Upper lobe of left lung (tissue), 6 donors: ENCODE results near the gene LRGUK. TPM values are rescaled to one million over a fixed set of nuclear protein-coding genes. Genes with fewer than 3 reads are reported as not detected.
A peak's percentile ranks its signal among the peaks of the same experiment; 100 is the strongest.

Experiments
- ATAC-seq, 2 donors: fragments of 200-7000 bp; cut with Tn5 transposase; one replicate each; pipeline ENCODE4 v1.9.1; 2022; ENCODE audit warnings: mild to moderate bottlenecking in 2 of 2, moderate library complexity in 2 of 2; ENCODE audit not compliant: low FRiP score in 2 of 2
- DNase-seq, 2 donors: peaks; one replicate each; pipeline ENCODE4 v3.0.0-alpha.2; 2019 to 2020
- H3K27ac ChIP-seq, 4 donors: fragments of 200-600 bp; sonication (generic); one replicate each; pipeline ENCODE4 v1.5.1; 2016 to 2019
- H3K27me3 ChIP-seq, 4 donors: fragments of 200-600 bp; sonication (generic); one replicate each; pipeline ENCODE4 v1.5.1; 2017 to 2019
- H3K36me3 ChIP-seq, 4 donors: fragments of 200-600 bp; sonication (generic); one replicate each; pipeline ENCODE4 v1.5.1; 2016 to 2019
- H3K4me1 ChIP-seq, 4 donors: fragments of 200-600 bp; sonication (generic); one replicate each; pipeline ENCODE4 v1.5.1; 2018 to 2019
- H3K4me3 ChIP-seq, 4 donors: fragments of 200-600 bp; sonication (generic); one replicate each; pipeline ENCODE4 v1.5.1; 2017 to 2019; ENCODE audit warnings: mild to moderate bottlenecking in 2 of 4, moderate library complexity in 1 of 4
- H3K9me3 ChIP-seq, 4 donors: fragments of 200-600 bp; sonication (generic); one replicate each; pipeline ENCODE4 v1.5.1; 2018 to 2019
- CTCF ChIP-seq, 6 experiments: fragments of 450-650 bp in 4 of 6; fragments of 200-600 bp in 2 of 6; sonication (generic) in 2 of 6; IDR thresholded peaks; one replicate each; pipeline ENCODE4 v1.5.1; 2016 to 2019; ENCODE audit warnings: antibody characterized with exemption in 6 of 6
- EP300 ChIP-seq, 4 donors: sonication (generic); formaldehyde crosslinking; IDR thresholded peaks; one replicate each; pipeline ENCODE4 v1.5.1; 2017; ENCODE audit warnings: antibody characterized with exemption in 4 of 4, control low read depth in 2 of 4
- POLR2A ChIP-seq, 4 donors: fragments of 450-650 bp; IDR thresholded peaks; one replicate each; pipeline ENCODE4 v1.5.1; 2016 to 2017; ENCODE audit warnings: antibody characterized with exemption in 4 of 4, mild to moderate bottlenecking in 2 of 4
- POLR2AphosphoS5 ChIP-seq, 2 donors: sonication (generic); formaldehyde crosslinking; IDR thresholded peaks; one replicate each; pipeline ENCODE4 v1.5.1; 2017; ENCODE audit warnings: antibody characterized with exemption in 2 of 2
- WGBS, 2 donors: methylation state at CpG; one replicate each; pipeline ENCODE4 v1.1.5; 2017 to 2018; 5-methylcytosine and 5-hydroxymethylcytosine counted together
- total RNA-seq, 6 donors: library from RNA; depleted of rRNA in 4 of 6; stranded (reverse); fragments of >200 nt in 4 of 6; gene quantifications; one replicate each; pipeline versions ENCODE4 v1.1.0 to v1.2.1, GENCODE V29; 2016 to 2021
- donor health status: DM: no; HTN: no; CAD: no; lungs with moderate emphysema.
- donor health status: DM: no; HTN: yes; CAD: no; lungs with severe emphysema.

Gene LRGUK
- total RNA-seq, 6 donors from 2014 or later: 0.31 to 9.1 (median 1.9) TPM

- H3K9me3 ChIP-seq: no peaks in the 10 kb centered on the region
- H3K27ac ChIP-seq: no peak overlapping the region
- H3K4me3 ChIP-seq: no peak overlapping the region
- peaks cover 3 to 15% (median 10%) of the 10 kb centered on the region in 4 donors for H3K4me1 ChIP-seq
- TF ChIP-seq POLR2AphosphoS5 (IDR thresholded peaks at IDR 0.05): no peak
- TF ChIP-seq POLR2A (IDR thresholded peaks at IDR 0.05): no peak
- no peak for TF ChIP-seq EP300 (IDR thresholded peaks at IDR 0.05)
- H3K36me3 ChIP-seq: no peaks in the 10 kb centered on the region
- ATAC-seq (no peak), DNase-seq (no peak)
- 87 to 91% methylated on average over 5 of the region's 5 CpGs for WGBS, 2 donors
- no peaks in the 10 kb centered on the region for H3K27me3 ChIP-seq
Measured at GRCh38 chr7:134126146-134126545, 994 bp upstream of the LRGUK start.

DNA sequence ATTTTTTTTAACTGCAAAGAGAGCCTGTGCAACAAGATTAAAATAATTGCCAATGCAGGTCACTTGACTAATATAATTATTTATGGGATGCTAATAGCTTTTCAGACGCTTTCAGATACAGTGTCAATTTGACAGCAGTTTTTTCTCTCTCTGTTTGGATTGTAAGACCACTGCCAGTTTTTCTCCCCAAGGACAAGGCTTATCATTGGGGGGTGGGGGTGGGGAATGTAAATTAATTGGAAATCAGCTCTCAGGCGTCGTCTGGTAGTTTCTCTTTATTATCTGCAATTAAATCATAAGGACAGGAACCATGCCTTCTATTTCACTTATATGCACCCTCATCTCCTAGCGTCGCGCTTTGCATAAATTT lies 559 bp upstream of the LRGUK start:
- DNase-seq (no peak), ATAC-seq (no peak)
- Histone ChIP-seq H3K9me3 (no peaks in the 10 kb centered on the region), H3K4me1 (peaks cover 3 to 15% (median 10%) of the 10 kb centered on the region in 4 donors), H3K36me3 (no peaks in the 10 kb centered on the region), H3K4me3 (peak overlapping the region; percentile 61 to 89 (median 70)), H3K27me3 (no peaks in the 10 kb centered on the region), H3K27ac (no peak overlapping the region)
- no peak for TF ChIP-seq EP300 (IDR thresholded peaks at IDR 0.05)
- TF ChIP-seq POLR2A (IDR thresholded peaks at IDR 0.05): no peak
- TF ChIP-seq POLR2AphosphoS5 (IDR thresholded peaks at IDR 0.05): no peak
- 31 to 38% methylated on average over 6 of the region's 6 CpGs for WGBS, 2 donors

DNA sequence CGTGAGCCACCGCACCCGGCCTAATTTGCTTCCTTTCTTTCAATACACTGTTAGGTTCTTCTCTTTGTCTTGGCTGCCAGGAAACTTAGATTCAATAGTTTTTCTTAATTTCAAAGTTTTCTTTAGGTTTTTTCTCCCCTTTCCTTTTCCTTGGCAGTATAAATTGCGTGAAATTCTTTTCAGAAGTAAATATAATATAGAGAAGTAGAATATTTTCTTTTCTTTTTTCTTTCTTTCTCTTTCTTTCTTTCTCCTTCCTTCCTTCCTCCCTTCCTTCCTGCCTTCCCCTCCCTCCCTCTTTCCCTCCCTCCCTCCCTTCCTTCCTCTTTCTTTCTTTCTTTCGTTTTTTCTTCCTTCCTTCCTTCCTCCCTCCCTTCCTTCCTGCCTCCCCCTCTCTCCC lies 1.7 kb downstream of the LRGUK start:
- ATAC-seq (no peak), DNase-seq (no peak)
- WGBS, 2 donors: 79 to 84% methylated on average over 5 of the region's 5 CpGs
- Histone ChIP-seq H3K9me3 (no peaks in the 10 kb centered on the region), H3K4me3 (no peak overlapping the region), H3K27ac (no peak overlapping the region), H3K4me1 (peaks cover 3 to 15% (median 10%) of the 10 kb centered on the region in 4 donors), H3K36me3 (no peaks in the 10 kb centered on the region), H3K27me3 (no peaks in the 10 kb centered on the region)
- TF ChIP-seq POLR2AphosphoS5 (IDR thresholded peaks at IDR 0.05) (no peak), CTCF (IDR thresholded peaks at IDR 0.05) (no peak), EP300 (IDR thresholded peaks at IDR 0.05) (no peak), POLR2A (IDR thresholded peaks at IDR 0.05) (no peak)

DNA sequence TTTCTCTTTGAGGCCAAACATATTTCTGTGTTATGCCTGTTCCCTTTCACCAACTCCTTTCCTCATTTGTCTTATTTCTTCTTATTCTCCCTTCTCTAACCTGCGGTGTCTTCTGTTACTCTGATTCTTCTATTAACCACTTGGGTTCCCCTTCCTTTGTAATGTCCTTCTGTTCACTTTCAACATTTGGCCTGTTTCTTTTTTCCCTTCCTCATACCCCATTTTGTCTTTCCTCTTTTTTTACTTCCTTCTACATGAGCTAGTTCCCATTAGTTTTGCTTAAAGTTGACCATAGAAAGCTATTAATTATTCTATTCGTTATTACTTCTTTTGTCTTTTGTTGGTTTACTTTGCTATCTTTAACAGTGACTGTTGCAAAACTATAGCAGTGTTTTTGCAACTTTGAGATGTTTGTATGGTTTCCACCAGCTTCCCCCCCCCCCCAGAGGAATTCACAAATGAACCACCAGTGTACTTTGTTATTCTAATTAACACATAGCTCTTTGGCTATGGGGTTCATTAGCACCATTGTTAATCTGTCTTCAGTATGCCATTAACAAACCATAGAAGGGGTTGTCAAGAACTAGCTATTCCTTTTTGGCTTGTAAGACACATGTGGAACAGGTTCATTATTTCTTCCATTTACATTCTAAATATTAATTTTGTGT lies 2.9 kb downstream of the LRGUK start:
- Histone ChIP-seq H3K27me3 (no peaks in the 10 kb centered on the region), H3K27ac (no peak overlapping the region), H3K4me1 (peaks cover 3 to 15% (median 10%) of the 10 kb centered on the region in 4 donors), H3K36me3 (no peaks in the 10 kb centered on the region), H3K4me3 (no peak overlapping the region), H3K9me3 (no peaks in the 10 kb centered on the region)
- DNase-seq (no peak), ATAC-seq (no peak)
- TF ChIP-seq POLR2AphosphoS5 (IDR thresholded peaks at IDR 0.05) (no peak), POLR2A (IDR thresholded peaks at IDR 0.05) (no peak), EP300 (IDR thresholded peaks at IDR 0.05) (no peak), CTCF (IDR thresholded peaks at IDR 0.05) (no peak)
- WGBS, 2 donors: 32 to 46% methylated on average over 2 of the region's 2 CpGs

DNA sequence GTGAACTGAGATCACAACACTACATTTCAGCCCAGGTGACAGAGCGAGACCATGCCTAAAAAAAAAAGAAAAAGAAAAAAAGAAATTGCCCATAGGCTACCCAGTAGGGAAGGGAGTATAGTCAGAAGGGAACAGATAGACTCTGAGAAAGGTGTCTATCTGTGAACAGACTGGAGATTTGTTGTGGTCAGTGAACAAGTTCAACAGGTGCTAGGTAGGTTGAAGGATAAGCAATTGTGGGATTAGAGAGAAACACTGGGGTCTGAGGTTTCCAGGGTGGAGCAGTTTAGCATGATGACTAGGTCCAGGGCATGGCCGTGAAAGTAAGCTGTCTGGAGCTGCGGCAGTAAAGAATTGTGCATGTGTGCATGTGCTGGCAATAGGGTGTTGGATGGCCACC lies 6.9 kb downstream of the LRGUK start:
- no peaks in the 10 kb centered on the region for H3K36me3 ChIP-seq
- no peak overlapping the region for H3K27ac ChIP-seq
- ATAC-seq (no peak), DNase-seq (no peak)
- no peak for TF ChIP-seq EP300 (IDR thresholded peaks at IDR 0.05)
- H3K27me3 ChIP-seq: no peaks in the 10 kb centered on the region
- H3K4me1 ChIP-seq: no peaks in the 10 kb centered on the region
- no peaks in the 10 kb centered on the region for H3K9me3 ChIP-seq
- WGBS, 2 donors: 92 to 96% methylated on average over 3 of the region's 3 CpGs
- no peak overlapping the region for H3K4me3 ChIP-seq

DNA sequence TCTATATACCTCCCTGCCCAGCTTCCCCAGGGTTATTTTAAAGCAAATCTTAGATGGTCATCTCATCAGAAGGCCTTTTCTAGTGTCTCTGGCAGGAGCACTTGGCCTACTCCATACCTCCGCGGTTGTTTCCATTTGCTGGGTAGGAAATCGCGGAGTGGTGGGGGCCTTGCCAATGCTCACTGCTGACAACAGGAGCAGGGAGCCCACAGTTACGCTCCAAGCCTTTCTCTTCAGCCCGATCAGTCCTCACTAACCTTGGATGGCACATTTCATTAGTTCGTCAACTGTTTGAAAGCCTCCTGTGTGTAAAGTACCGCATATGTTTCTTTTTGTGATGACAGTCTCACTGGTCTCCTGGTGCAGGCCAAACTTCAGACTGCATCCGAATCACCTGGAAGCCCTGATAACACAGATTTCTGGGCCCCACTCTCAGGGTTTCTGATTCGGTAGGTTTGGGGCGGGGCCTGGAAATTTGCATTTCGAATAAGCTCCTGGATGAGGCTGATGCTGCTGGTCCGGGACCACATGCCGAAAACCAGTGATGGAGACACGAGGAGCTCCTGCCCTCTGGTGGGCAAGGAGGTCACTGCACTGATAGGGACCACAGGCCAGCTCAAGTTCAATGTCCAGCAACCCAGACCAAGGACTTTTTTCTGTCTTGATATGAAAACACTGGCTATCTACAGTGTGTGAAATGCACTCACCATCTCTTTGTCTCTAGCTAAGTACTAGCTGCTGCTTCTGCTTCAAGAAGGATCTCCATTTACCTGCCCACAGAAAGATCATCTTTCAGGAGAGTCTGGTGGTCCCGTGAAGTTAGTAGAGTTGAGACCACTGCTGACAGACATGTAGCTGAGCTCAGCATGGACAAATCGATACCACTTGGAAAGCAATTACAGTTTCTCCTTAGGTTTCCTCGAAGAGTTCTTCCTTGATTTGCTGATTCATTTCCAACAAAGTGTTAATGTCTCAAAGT lies 14.0 kb downstream of the LRGUK start:
- WGBS, 2 donors: 58 to 62% methylated on average over 16 to 18 of the region's 18 CpGs
- Histone ChIP-seq H3K4me3 (no peak overlapping the region), H3K9me3 (no peaks in the 10 kb centered on the region), H3K4me1 (peaks cover 0 to 3% (median 0%) of the 10 kb centered on the region in 4 donors), H3K36me3 (no peaks in the 10 kb centered on the region), H3K27ac (no peak overlapping the region), H3K27me3 (no peaks in the 10 kb centered on the region)
- ATAC-seq (peak; percentile 76 to 92), DNase-seq (peak in 1 of 2 donors; percentile 66)
- no peak for TF ChIP-seq POLR2A (IDR thresholded peaks at IDR 0.05)
- TF ChIP-seq EP300 (IDR thresholded peaks at IDR 0.05): no peak
- TF ChIP-seq POLR2AphosphoS5 (IDR thresholded peaks at IDR 0.05): no peak
- peak; percentile 73 to 80 (median 78) for TF ChIP-seq CTCF (IDR thresholded peaks at IDR 0.05)
